ENCODE measurements around the gene SERPING1. TPM values are rescaled to one million over a fixed set of nuclear protein-coding genes. Genes with fewer than 3 reads are reported as not detected.

SERPING1 gene
- total and polyA plus RNA-seq, 2 experiments from 2014 or later, result 147 to 319 TPM

DNA sequence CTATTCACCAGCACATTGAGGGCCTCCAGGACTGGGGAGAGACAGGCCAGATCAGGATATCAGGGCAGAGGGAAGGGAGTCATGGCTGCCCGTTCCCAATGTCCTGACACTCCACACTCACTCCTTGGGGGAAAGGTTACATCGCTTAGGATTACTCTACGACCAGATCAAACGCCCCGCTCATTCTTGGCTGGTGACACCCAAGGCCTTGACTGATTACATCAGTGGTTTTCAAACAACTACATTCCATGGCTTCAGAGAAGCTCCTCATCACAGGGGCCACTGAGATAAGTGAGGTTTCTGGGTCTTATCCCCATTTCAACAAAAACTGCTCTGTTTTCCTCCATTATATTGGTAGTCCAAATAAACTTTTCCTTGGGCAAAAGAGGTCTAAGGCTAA is 45.0 kb upstream of the SERPING1 start:
- Histone ChIP-seq H3K27me3 (replicated peaks; ENCODE audit: insufficient read depth) (no peaks in the 10 kb centered on the region), H3K4me2 (ENCODE audit: unreplicated experiment) (no peak overlapping the region), H3F3A (ENCODE audit: insufficient read depth) (no peaks in the 10 kb centered on the region), H3K4me3 (no peak overlapping the region), H3K9me2 (ENCODE audit: insufficient read depth) (no peaks in the 10 kb centered on the region), H2AFZ (no peak overlapping the region), H3K27ac (no peak overlapping the region), H3K9ac (no peak overlapping the region), H3K36me3 (ENCODE audit: low read depth) (peaks cover 17% of the 10 kb centered on the region; the same call in 1 of the 2 replicates), H3K79me2 (ENCODE audit: insufficient read depth) (no peaks in the 10 kb centered on the region), H4K20me1 (ENCODE audit: insufficient read depth) (no peaks in the 10 kb centered on the region), H3K4me1 (ENCODE audit: insufficient read depth) (no peaks in the 10 kb centered on the region), H3K9me3 (ENCODE audit: low read depth) (no peaks in the 10 kb centered on the region)
- DNase-seq, result no peak
- in situ Hi-C loops (cut with MboI), result no loop called here
- WGBS, 2 experiments (ENCODE audit: low coverage in 1 of 2, low lambda C conversion rate in 2 of 2, missing lambda C conversion rate in 2 of 2), result 77 to 79% methylated on average over 5 of the region's 5 CpGs
- TF ChIP-seq EZH2phosphoT487 (IDR thresholded peaks at IDR 0.05; ENCODE audit: insufficient read depth, low read depth) (no peak), EZH2 (IDR thresholded peaks at IDR 0.05; ENCODE audit: insufficient read depth, poor library complexity, severe bottlenecking) (no peak)

DNA sequence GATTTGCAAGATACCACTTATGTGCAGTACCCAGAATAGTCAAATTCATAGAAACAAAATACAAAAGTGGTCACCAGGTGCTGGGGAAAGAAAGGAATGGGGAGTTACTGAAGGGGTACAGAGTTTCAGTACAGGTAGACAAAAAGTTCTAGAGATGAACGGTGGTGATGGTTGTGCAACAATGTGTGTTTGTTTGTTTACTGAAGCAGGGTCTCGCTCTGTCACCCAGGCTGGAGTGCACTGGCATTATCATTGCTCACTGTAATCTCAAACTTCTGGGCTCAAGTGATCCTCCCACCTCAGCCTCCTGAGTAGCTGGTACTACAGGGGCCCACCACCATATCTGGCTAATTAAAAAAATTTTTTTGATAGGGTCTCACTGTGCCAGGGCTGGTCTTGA is 42.1 kb upstream of the SERPING1 start:
- no peaks in the 10 kb centered on the region for H3K79me2 ChIP-seq (ENCODE audit: insufficient read depth)
- no peaks in the 10 kb centered on the region for H3K27me3 ChIP-seq (replicated peaks; ENCODE audit: insufficient read depth)
- in situ Hi-C loops (cut with MboI), result no loop called here
- peaks cover 30% of the 10 kb centered on the region; the same call in 1 of the 2 replicates for H3K36me3 ChIP-seq (ENCODE audit: low read depth)
- H3K4me2 ChIP-seq (ENCODE audit: unreplicated experiment), result no peak overlapping the region
- no peaks in the 10 kb centered on the region for H3K4me1 ChIP-seq (ENCODE audit: insufficient read depth)
- no peaks in the 10 kb centered on the region for H3K9me2 ChIP-seq (ENCODE audit: insufficient read depth)
- TF ChIP-seq EZH2phosphoT487 (IDR thresholded peaks at IDR 0.05; ENCODE audit: insufficient read depth, low read depth) (no peak), EZH2 (IDR thresholded peaks at IDR 0.05; ENCODE audit: insufficient read depth, poor library complexity, severe bottlenecking) (no peak)
- H3F3A ChIP-seq (ENCODE audit: insufficient read depth), result no peaks in the 10 kb centered on the region
- H3K27ac ChIP-seq, result no peak overlapping the region
- DNase-seq, result no peak
- H3K9ac ChIP-seq, result no peak overlapping the region
- no peak overlapping the region for H2AFZ ChIP-seq
- 97 to 98% methylated on average over 2 of the region's 2 CpGs for WGBS, 2 experiments (ENCODE audit: low coverage in 1 of 2, low lambda C conversion rate in 2 of 2, missing lambda C conversion rate in 2 of 2)
- H3K9me3 ChIP-seq (ENCODE audit: low read depth), result no peaks in the 10 kb centered on the region
- no peaks in the 10 kb centered on the region for H4K20me1 ChIP-seq (ENCODE audit: insufficient read depth)
- no peak overlapping the region for H3K4me3 ChIP-seq

GRCh38 chr11:57556041-57556440 is 41.4 kb upstream of the SERPING1 start:
- H3K27me3 ChIP-seq (replicated peaks; ENCODE audit: insufficient read depth), result no peaks in the 10 kb centered on the region
- TF ChIP-seq EZH2phosphoT487 (IDR thresholded peaks at IDR 0.05; ENCODE audit: insufficient read depth, low read depth), result no peak
- TF ChIP-seq EZH2 (IDR thresholded peaks at IDR 0.05; ENCODE audit: insufficient read depth, poor library complexity, severe bottlenecking), result no peak
- 0 out of 2 replicates have a peak, but pooled peaks cover 3% of the 10 kb centered on the region for H3K79me2 ChIP-seq (ENCODE audit: insufficient read depth)
- no peaks in the 10 kb centered on the region for H3K9me3 ChIP-seq (ENCODE audit: low read depth)
- H2AFZ ChIP-seq, result no peak overlapping the region
- peaks cover 30% of the 10 kb centered on the region; the same call in 1 of the 2 replicates for H3K36me3 ChIP-seq (ENCODE audit: low read depth)
- H4K20me1 ChIP-seq (ENCODE audit: insufficient read depth), result no peaks in the 10 kb centered on the region
- in situ Hi-C loops (cut with MboI), result no loop called here
- H3K9ac ChIP-seq, result no peak overlapping the region
- no peak overlapping the region for H3K4me3 ChIP-seq
- 71 to 73% methylated on average over 8 of the region's 8 CpGs for WGBS, 2 experiments (ENCODE audit: low coverage in 1 of 2, low lambda C conversion rate in 2 of 2, missing lambda C conversion rate in 2 of 2)
- no peak overlapping the region for H3K27ac ChIP-seq
- no peaks in the 10 kb centered on the region for H3F3A ChIP-seq (ENCODE audit: insufficient read depth)
- no peak for DNase-seq
- H3K4me2 ChIP-seq (ENCODE audit: unreplicated experiment), result no peak overlapping the region
- H3K9me2 ChIP-seq (ENCODE audit: insufficient read depth), result no peaks in the 10 kb centered on the region
- no peaks in the 10 kb centered on the region for H3K4me1 ChIP-seq (ENCODE audit: insufficient read depth)

DNA sequence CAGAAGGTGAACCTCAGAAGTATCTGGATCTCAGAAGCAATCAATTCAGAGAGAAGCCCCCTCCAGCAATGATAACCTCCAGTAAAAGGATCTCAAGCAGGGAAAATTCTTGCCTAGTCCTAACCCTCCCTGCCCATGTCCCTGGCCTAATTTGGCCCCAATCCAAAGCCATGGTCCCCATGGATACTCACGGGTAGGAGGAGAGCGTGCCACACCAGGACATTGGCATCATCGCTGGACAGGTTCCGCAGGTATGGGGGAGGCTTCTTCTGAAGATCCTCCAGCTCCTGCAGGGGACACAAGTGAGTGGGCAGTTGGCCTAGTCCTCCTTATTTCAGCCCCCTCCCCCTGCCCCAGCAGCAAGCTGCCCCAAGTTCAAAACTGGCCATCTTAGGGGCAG is 37.3 kb upstream of the SERPING1 start:
- Histone ChIP-seq H4K20me1 (ENCODE audit: insufficient read depth) (no peaks in the 10 kb centered on the region), H3K4me1 (ENCODE audit: insufficient read depth) (no peaks in the 10 kb centered on the region), H3K9ac (no peak overlapping the region), H2AFZ (no peak overlapping the region), H3F3A (ENCODE audit: insufficient read depth) (no peaks in the 10 kb centered on the region), H3K4me3 (no peak overlapping the region), H3K9me3 (ENCODE audit: low read depth) (no peaks in the 10 kb centered on the region), H3K27ac (no peak overlapping the region), H3K4me2 (ENCODE audit: unreplicated experiment) (no peak overlapping the region), H3K36me3 (ENCODE audit: low read depth) (peaks cover 16% of the 10 kb centered on the region; the same call in 1 of the 2 replicates), H3K79me2 (ENCODE audit: insufficient read depth) (peaks cover 43% of the 10 kb centered on the region), H3K27me3 (replicated peaks; ENCODE audit: insufficient read depth) (no peaks in the 10 kb centered on the region), H3K9me2 (ENCODE audit: insufficient read depth) (no peaks in the 10 kb centered on the region)
- 85 to 92% methylated on average over 4 of the region's 4 CpGs for WGBS, 2 experiments (ENCODE audit: low coverage in 1 of 2, low lambda C conversion rate in 2 of 2, missing lambda C conversion rate in 2 of 2)
- in situ Hi-C loops (cut with MboI), result no loop called here
- no peak for TF ChIP-seq EZH2phosphoT487 (IDR thresholded peaks at IDR 0.05; ENCODE audit: insufficient read depth, low read depth)
- TF ChIP-seq EZH2 (IDR thresholded peaks at IDR 0.05; ENCODE audit: insufficient read depth, poor library complexity, severe bottlenecking), result no peak
- no peak for DNase-seq

DNA sequence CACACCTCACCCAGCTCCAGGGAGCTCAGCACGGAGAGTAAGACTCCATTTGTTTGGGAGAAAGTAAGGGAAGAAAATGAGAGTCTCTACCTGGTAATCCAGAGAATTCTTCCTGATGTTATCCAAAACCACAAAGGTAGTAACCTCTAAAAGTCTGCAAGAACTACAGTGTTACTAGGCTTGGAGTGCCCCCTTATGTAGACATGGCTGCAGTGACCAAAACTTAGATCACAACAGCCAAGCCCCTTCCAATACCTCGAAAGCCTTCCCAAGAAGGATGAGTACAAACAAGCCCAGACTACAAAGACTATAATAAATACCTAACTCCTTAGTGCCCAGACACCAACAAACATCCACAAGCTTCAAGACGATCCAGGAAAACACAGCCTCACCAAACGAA is 34.9 kb upstream of the SERPING1 start:
- no peaks in the 10 kb centered on the region for H3K9me2 ChIP-seq (ENCODE audit: insufficient read depth)

More for the DNA sequence above, 34.9 kb upstream of the SERPING1 start:
- 70 to 74% methylated on average over 4 of the region's 4 CpGs for WGBS, 2 experiments (ENCODE audit: low coverage in 1 of 2, low lambda C conversion rate in 2 of 2, missing lambda C conversion rate in 2 of 2)
- Histone ChIP-seq H3K9ac (no peak overlapping the region), H3K4me1 (ENCODE audit: insufficient read depth) (peaks cover 10% of the 10 kb centered on the region; the same call in 1 of the 2 replicates), H3K79me2 (ENCODE audit: insufficient read depth) (peaks cover 61% of the 10 kb centered on the region), H3K27me3 (replicated peaks; ENCODE audit: insufficient read depth) (no peaks in the 10 kb centered on the region), H3K4me2 (ENCODE audit: unreplicated experiment) (no peak overlapping the region), H3K4me3 (no peak overlapping the region), H3K36me3 (ENCODE audit: low read depth) (peaks cover 12% of the 10 kb centered on the region; the same call in 1 of the 2 replicates), H3K27ac (no peak overlapping the region), H3K9me3 (ENCODE audit: low read depth) (no peaks in the 10 kb centered on the region), H2AFZ (no peak overlapping the region), H3F3A (ENCODE audit: insufficient read depth) (0 out of 2 replicates have a peak, but pooled peaks cover 8% of the 10 kb centered on the region), H4K20me1 (ENCODE audit: insufficient read depth) (no peaks in the 10 kb centered on the region)
- no peak for TF ChIP-seq EZH2 (IDR thresholded peaks at IDR 0.05; ENCODE audit: insufficient read depth, poor library complexity, severe bottlenecking)
- TF ChIP-seq EZH2phosphoT487 (IDR thresholded peaks at IDR 0.05; ENCODE audit: insufficient read depth, low read depth), result no peak
- in situ Hi-C loops (cut with MboI), result no loop called here
- DNase-seq, result no peak

All from GM23248 (cell line).